ENCODE results near the gene AFAP1.

The AFAP1 gene

GRCh38 chr4:7757501-7758471 is 181.9 kb downstream of the AFAP1 start:
- peaks cover 40% of the 10 kb centered on the region for H3K36me3 ChIP-seq (ENCODE audit: insufficient read depth, insufficient read length, low read length)
- H3K4me3 ChIP-seq (ENCODE audit: insufficient read length, low read depth), result no peak overlapping the region
- H3K4me1 ChIP-seq (ENCODE audit: insufficient read depth, insufficient read length), result peaks cover 6% of the 10 kb centered on the region
- H3K9ac ChIP-seq (ENCODE audit: insufficient read length, low read depth), result no peak overlapping the region
- H3K9me3 ChIP-seq (ENCODE audit: insufficient read depth, low read length), result no peaks in the 10 kb centered on the region
- TF ChIP-seq YY1 (IDR thresholded peaks at IDR 0.05; ENCODE audit: insufficient read depth, insufficient read length) (no peak), ZNF274 (IDR thresholded peaks at IDR 0.05; ENCODE audit: low read depth, low read length) (no peak), SUZ12 (IDR thresholded peaks at IDR 0.05; ENCODE audit: extremely low read depth, insufficient read depth, insufficient read length) (no peak)
- H3K27me3 ChIP-seq (ENCODE audit: insufficient read depth, insufficient read length), result no peaks in the 10 kb centered on the region
- DNase-seq (ENCODE audit: low read depth, low spot score), result no peak

DNA sequence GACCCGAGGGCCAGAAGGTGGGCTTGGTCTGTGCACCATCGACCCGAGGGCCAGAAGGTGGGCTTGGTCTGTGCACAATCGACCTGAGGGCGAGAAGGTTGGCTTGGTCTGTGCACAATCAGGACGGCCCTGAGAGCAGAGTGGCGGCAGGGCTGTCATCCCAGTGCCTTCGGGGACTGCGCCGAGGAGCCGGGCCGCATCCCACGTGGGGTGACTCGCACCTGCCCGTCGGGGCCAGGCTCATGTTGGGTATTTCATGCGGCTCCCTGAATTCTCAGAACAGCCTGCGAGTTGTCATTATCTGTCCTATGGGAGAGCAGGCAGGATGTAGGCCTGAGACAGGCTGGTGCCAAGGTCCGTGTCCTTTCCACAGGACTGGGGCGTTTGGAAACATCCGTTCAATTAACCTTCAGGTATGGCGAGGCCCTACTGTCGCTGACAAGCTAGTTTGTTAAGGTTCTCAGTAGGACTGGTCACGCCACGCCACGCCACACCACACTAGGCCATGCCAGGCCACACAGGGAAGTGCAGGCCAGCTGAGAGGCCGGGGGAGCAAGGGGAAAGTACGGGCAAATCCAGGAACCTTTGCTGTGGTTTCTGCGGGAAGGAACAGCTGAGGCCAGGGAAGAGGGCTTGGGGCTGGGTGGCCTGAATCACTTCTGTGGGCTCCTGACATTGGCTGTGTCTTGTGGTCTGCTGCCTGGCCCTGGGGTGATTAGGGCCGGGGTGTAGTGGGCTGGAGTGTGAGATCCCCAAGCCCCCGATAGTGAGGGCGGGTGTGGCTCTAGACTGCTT is 182.9 kb downstream of the AFAP1 start:
- peaks cover 6% of the 10 kb centered on the region for H3K4me1 ChIP-seq (ENCODE audit: insufficient read depth, insufficient read length)
- no peaks in the 10 kb centered on the region for H3K27me3 ChIP-seq (ENCODE audit: insufficient read depth, insufficient read length)
- no peak for DNase-seq (ENCODE audit: low read depth, low spot score)
- no peak overlapping the region for H3K4me3 ChIP-seq (ENCODE audit: insufficient read length, low read depth)
- no peak for TF ChIP-seq YY1 (IDR thresholded peaks at IDR 0.05; ENCODE audit: insufficient read depth, insufficient read length)
- TF ChIP-seq ZNF274 (IDR thresholded peaks at IDR 0.05; ENCODE audit: low read depth, low read length), result no peak
- TF ChIP-seq SUZ12 (IDR thresholded peaks at IDR 0.05; ENCODE audit: extremely low read depth, insufficient read depth, insufficient read length), result no peak
- H3K9ac ChIP-seq (ENCODE audit: insufficient read length, low read depth), result peak overlapping the region; percentile 22
- H3K36me3 ChIP-seq (ENCODE audit: insufficient read depth, insufficient read length, low read length), result peaks cover 30% of the 10 kb centered on the region
- no peaks in the 10 kb centered on the region for H3K9me3 ChIP-seq (ENCODE audit: insufficient read depth, low read length)

GRCh38 chr4:7756071-7756470 is 183.6 kb downstream of the AFAP1 start:
- DNase-seq (ENCODE audit: low read depth, low spot score), result no peak
- Histone ChIP-seq H3K9ac (ENCODE audit: insufficient read length, low read depth) (no peak overlapping the region), H3K4me1 (ENCODE audit: insufficient read depth, insufficient read length) (peaks cover 2% of the 10 kb centered on the region), H3K27me3 (ENCODE audit: insufficient read depth, insufficient read length) (no peaks in the 10 kb centered on the region), H3K4me3 (ENCODE audit: insufficient read length, low read depth) (no peak overlapping the region), H3K36me3 (ENCODE audit: insufficient read depth, insufficient read length, low read length) (peaks cover 23% of the 10 kb centered on the region), H3K9me3 (ENCODE audit: insufficient read depth, low read length) (no peaks in the 10 kb centered on the region)
- no peak for TF ChIP-seq SUZ12 (IDR thresholded peaks at IDR 0.05; ENCODE audit: extremely low read depth, insufficient read depth, insufficient read length)
- no peak for TF ChIP-seq ZNF274 (IDR thresholded peaks at IDR 0.05; ENCODE audit: low read depth, low read length)
- no peak for TF ChIP-seq YY1 (IDR thresholded peaks at IDR 0.05; ENCODE audit: insufficient read depth, insufficient read length)

DNA sequence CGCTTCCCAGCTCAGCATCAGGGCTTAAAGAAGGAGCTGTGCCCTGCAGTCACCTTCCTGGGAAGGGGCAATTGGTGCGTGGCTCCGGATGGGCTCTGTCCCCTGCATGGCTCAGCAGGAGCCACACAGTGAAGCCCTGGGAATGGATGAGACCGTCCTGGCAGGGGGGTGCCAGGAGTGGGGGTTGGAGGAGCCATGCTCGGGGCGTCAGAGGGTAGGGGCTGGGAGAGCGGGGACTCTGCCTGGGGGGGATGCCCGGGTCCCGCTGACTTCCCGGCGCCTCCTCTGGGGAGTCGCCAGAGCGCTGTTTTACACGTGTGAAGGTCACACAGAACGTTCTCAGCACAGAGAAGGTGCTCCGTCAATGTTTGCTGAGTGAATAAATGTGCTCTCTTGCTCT is 184.1 kb downstream of the AFAP1 start:
- H3K36me3 ChIP-seq (ENCODE audit: insufficient read depth, insufficient read length, low read length), result peaks cover 18% of the 10 kb centered on the region
- peaks cover 2% of the 10 kb centered on the region for H3K4me1 ChIP-seq (ENCODE audit: insufficient read depth, insufficient read length)
- H3K9ac ChIP-seq (ENCODE audit: insufficient read length, low read depth), result no peak overlapping the region
- no peaks in the 10 kb centered on the region for H3K9me3 ChIP-seq (ENCODE audit: insufficient read depth, low read length)
- TF ChIP-seq ZNF274 (IDR thresholded peaks at IDR 0.05; ENCODE audit: low read depth, low read length) (no peak), YY1 (IDR thresholded peaks at IDR 0.05; ENCODE audit: insufficient read depth, insufficient read length) (no peak), SUZ12 (IDR thresholded peaks at IDR 0.05; ENCODE audit: extremely low read depth, insufficient read depth, insufficient read length) (no peak)
- DNase-seq (ENCODE audit: low read depth, low spot score), result no peak
- H3K27me3 ChIP-seq (ENCODE audit: insufficient read depth, insufficient read length), result no peaks in the 10 kb centered on the region
- no peak overlapping the region for H3K4me3 ChIP-seq (ENCODE audit: insufficient read length, low read depth)

DNA sequence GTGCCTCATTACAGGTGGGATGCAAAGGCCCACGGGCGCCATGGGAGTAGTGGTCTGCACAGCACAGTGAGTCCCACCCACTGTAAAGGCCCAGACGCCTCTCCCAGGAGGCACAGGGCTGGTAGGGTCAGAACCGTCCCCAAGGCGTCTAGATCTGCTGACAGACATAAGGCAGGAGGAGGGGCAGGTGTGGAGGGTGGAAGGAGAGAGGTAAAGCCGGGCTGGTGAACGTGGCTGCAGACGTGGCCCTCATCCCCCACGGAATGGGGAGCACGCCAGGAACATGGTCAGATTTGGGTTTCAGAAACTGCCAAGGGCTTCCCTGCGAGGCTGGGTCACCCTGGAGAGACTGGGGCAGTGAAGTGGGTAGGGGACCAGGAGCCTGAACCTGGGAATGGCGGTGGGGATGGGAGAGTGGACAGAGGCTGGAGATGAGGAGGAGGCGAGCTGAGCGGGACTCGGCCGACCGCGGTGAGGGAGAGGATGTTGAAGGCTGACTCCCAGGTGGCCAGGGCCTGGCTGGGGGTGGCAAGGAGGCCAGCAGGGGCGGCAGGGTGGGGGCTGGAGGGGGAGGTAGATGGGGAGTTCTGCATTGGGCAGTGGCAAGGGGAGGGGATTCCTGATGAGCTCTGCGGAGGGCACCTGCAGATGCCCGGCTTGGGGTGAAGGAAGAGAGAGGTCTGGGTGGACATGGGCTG is 184.9 kb downstream of the AFAP1 start:
- Histone ChIP-seq H3K4me3 (ENCODE audit: insufficient read length, low read depth) (no peak overlapping the region), H3K36me3 (ENCODE audit: insufficient read depth, insufficient read length, low read length) (peaks cover 10% of the 10 kb centered on the region), H3K9ac (ENCODE audit: insufficient read length, low read depth) (no peak overlapping the region), H3K4me1 (ENCODE audit: insufficient read depth, insufficient read length) (peaks cover 2% of the 10 kb centered on the region), H3K9me3 (ENCODE audit: insufficient read depth, low read length) (no peaks in the 10 kb centered on the region), H3K27me3 (ENCODE audit: insufficient read depth, insufficient read length) (no peaks in the 10 kb centered on the region)
- DNase-seq (ENCODE audit: low read depth, low spot score), result no peak
- TF ChIP-seq YY1 (IDR thresholded peaks at IDR 0.05; ENCODE audit: insufficient read depth, insufficient read length), result no peak
- TF ChIP-seq SUZ12 (IDR thresholded peaks at IDR 0.05; ENCODE audit: extremely low read depth, insufficient read depth, insufficient read length), result no peak
- TF ChIP-seq ZNF274 (IDR thresholded peaks at IDR 0.05; ENCODE audit: low read depth, low read length), result no peak

GRCh38 chr4:7753931-7754465 is 185.7 kb downstream of the AFAP1 start:
- no peak for DNase-seq (ENCODE audit: low read depth, low spot score)
- no peak overlapping the region for H3K9ac ChIP-seq (ENCODE audit: insufficient read length, low read depth)
- no peaks in the 10 kb centered on the region for H3K9me3 ChIP-seq (ENCODE audit: insufficient read depth, low read length)
- peaks cover 7% of the 10 kb centered on the region for H3K36me3 ChIP-seq (ENCODE audit: insufficient read depth, insufficient read length, low read length)
- H3K27me3 ChIP-seq (ENCODE audit: insufficient read depth, insufficient read length), result no peaks in the 10 kb centered on the region
- TF ChIP-seq YY1 (IDR thresholded peaks at IDR 0.05; ENCODE audit: insufficient read depth, insufficient read length) (no peak), SUZ12 (IDR thresholded peaks at IDR 0.05; ENCODE audit: extremely low read depth, insufficient read depth, insufficient read length) (no peak), ZNF274 (IDR thresholded peaks at IDR 0.05; ENCODE audit: low read depth, low read length) (no peak)
- H3K4me3 ChIP-seq (ENCODE audit: insufficient read length, low read depth), result no peak overlapping the region
- peaks cover 2% of the 10 kb centered on the region for H3K4me1 ChIP-seq (ENCODE audit: insufficient read depth, insufficient read length)
